Gastroesophageal sphincter (tissue), 3 donors: ENCODE measurements around the gene ZNF214.

Experiments
- EP300 ChIP-seq: sonication (generic); formaldehyde crosslinking; IDR thresholded peaks from one replicate; pipeline ENCODE4 v1.6.1; 2017; ENCODE audit warnings: antibody characterized with exemption, mild to moderate bottlenecking
- POLR2A ChIP-seq, 2 donors: fragments of 450-650 bp; IDR thresholded peaks; one replicate each; pipeline ENCODE4 v1.6.1; 2017; ENCODE audit warnings: antibody characterized with exemption in 2 of 2, mild to moderate bottlenecking in 2 of 2, moderate library complexity in 1 of 2
- POLR2AphosphoS5 ChIP-seq: sonication (generic); formaldehyde crosslinking; IDR thresholded peaks from one replicate; pipeline ENCODE4 v1.6.1; 2017; ENCODE audit warnings: antibody characterized with exemption
- TF ChIP-seq, protein P1 (sequence below), 4 experiments: fragments of 200-600 bp in 2 of 4; fragments of 450-650 bp in 2 of 4; sonication (generic) in 1 of 4; IDR thresholded peaks; one replicate each; pipeline ENCODE4 v1.5.1; 2017 to 2019; ENCODE audit warnings: antibody characterized with exemption in 4 of 4, mild to moderate bottlenecking in 2 of 4, moderate library complexity in 2 of 4

DNA sequence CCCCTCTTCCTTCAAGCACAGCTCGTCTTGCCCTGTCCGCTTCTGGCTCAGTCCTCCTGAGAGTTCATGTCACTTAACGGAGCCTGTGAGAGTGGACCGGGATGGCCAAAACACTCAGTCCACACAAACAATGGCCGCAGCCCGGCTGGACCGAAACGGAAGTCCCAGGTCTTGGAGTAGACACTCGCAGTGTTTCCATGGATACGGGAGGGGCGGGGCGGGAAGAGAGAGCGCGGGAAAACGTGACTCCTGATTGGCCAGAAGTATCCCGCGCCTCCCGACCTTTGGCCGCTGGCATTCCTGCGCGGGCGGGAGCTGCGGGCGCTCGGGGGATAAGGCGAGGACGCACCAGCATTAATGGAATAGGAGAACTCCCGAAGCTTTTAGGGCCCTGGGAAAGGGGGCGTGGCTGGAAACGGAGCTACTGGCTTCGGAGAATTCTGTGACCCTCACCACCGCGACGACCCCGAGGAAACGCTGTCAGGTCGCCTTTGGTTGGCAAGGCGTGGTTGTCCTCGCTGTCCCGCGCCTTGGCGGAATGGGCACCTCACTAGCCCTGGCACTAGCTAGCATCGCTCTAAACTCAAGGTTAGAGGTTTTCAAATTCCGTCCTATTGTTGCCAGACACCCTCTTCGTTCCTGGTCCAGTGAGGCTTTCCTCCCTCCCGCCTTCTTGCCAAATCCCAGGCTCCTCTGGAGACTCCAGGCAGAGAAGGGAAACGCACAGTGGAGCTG, at the start of gene ZNF214, which contains the start of gene NLRP14:
- TF ChIP-seq, protein P1, sequence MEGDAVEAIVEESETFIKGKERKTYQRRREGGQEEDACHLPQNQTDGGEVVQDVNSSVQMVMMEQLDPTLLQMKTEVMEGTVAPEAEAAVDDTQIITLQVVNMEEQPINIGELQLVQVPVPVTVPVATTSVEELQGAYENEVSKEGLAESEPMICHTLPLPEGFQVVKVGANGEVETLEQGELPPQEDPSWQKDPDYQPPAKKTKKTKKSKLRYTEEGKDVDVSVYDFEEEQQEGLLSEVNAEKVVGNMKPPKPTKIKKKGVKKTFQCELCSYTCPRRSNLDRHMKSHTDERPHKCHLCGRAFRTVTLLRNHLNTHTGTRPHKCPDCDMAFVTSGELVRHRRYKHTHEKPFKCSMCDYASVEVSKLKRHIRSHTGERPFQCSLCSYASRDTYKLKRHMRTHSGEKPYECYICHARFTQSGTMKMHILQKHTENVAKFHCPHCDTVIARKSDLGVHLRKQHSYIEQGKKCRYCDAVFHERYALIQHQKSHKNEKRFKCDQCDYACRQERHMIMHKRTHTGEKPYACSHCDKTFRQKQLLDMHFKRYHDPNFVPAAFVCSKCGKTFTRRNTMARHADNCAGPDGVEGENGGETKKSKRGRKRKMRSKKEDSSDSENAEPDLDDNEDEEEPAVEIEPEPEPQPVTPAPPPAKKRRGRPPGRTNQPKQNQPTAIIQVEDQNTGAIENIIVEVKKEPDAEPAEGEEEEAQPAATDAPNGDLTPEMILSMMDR (IDR thresholded peaks at IDR 0.05), result no peak
- TF ChIP-seq POLR2A (IDR thresholded peaks at IDR 0.05), result no peak
- TF ChIP-seq EP300, result no peak
- no peak for TF ChIP-seq POLR2AphosphoS5
